GM12878 (cell line): ENCODE results near the gene KHDRBS1. TPM values are rescaled to one million over a fixed set of nuclear protein-coding genes. Genes with fewer than 3 reads are reported as not detected.
A peak's percentile ranks its signal among the peaks of the same experiment; 100 is the strongest.

Experiments used
- BACH1 ChIP-seq: fragments of 450-650 bp; IDR thresholded peaks from 2 replicates; pipeline ENCODE4 v1.6.1; 2017; ENCODE audit warnings: mild to moderate bottlenecking, borderline replicate concordance
- CBX3 ChIP-seq: fragments of 200-600 bp; sonication (generic); IDR thresholded peaks from 2 replicates; pipeline ENCODE4 v1.6.1; 2016; ENCODE audit warnings: low read depth, borderline replicate concordance
- DPF2 ChIP-seq: fragments of 450-650 bp; IDR thresholded peaks from 2 replicates; pipeline ENCODE4 v1.6.1; 2017; ENCODE audit warnings: mild to moderate bottlenecking
- EED ChIP-seq: sonication (generic); IDR thresholded peaks from 2 replicates; pipeline ENCODE4 v1.6.1; 2016; ENCODE audit warnings: antibody characterized with exemption, low read depth
- IKZF2 ChIP-seq, 2 experiments: fragments of 450-650 bp; IDR thresholded peaks; 2 replicates each; pipeline ENCODE4 v1.6.1; 2017; ENCODE audit warnings: mild to moderate bottlenecking in 2 of 2, moderate library complexity in 2 of 2
- NFIC ChIP-seq: IDR thresholded peaks from 2 replicates; pipeline ENCODE4 v1.6.1; 2012; ENCODE audit warnings: low read depth, mild to moderate bottlenecking, inconsistent platforms, low read length, moderate library complexity
- PAX8 ChIP-seq: fragments of 450-650 bp; IDR thresholded peaks from 2 replicates; pipeline ENCODE4 v1.6.1; 2017; ENCODE audit warnings: mild to moderate bottlenecking, moderate library complexity
- PKNOX1 ChIP-seq: fragments of 450-650 bp; IDR thresholded peaks from 2 replicates; pipeline ENCODE4 v1.6.1; 2016; ENCODE audit warnings: mild to moderate bottlenecking
- RCOR1 ChIP-seq: conservative IDR thresholded peaks from 2 replicates; pipeline ENCODE4 v1.6.1; 2012; ENCODE audit warnings: low read depth, low read length, improper control_type of control experiment
- RFX5 ChIP-seq: IDR thresholded peaks from 2 replicates; pipeline ENCODE4 v1.6.1; 2011; ENCODE audit warnings: low read depth, low read length, improper control_type of control experiment
- SMAD1 ChIP-seq: fragments of 450-650 bp; IDR thresholded peaks from 2 replicates; pipeline ENCODE4 v1.6.1; 2018; ENCODE audit warnings: mild to moderate bottlenecking, low read depth; ENCODE audit not compliant: partially characterized antibody
- SPI1 ChIP-seq: IDR thresholded peaks from 2 replicates; pipeline ENCODE4 v1.6.1; 2011; ENCODE audit warnings: low read depth, mild to moderate bottlenecking, low read length, moderate library complexity, borderline replicate concordance; ENCODE audit not compliant: insufficient read depth
- YY1 ChIP-seq: IDR thresholded peaks from 2 replicates; pipeline ENCODE4 v1.6.1; 2011; ENCODE audit warnings: low read depth, mild to moderate bottlenecking, low read length
- ZBTB4 ChIP-seq: fragments of 450-650 bp; formaldehyde crosslinking; IDR thresholded peaks from 2 replicates; pipeline ENCODE4 v1.4.0; 2022; ENCODE audit warnings: mild to moderate bottlenecking, moderate library complexity
- ZNF622 ChIP-seq: fragments of 450-650 bp; IDR thresholded peaks from 2 replicates; pipeline ENCODE4 v1.6.1; 2017; ENCODE audit warnings: mild to moderate bottlenecking, inconsistent platforms
- ZNF687 ChIP-seq: fragments of 450-650 bp; IDR thresholded peaks from 2 replicates; pipeline ENCODE4 v1.6.1; 2017; ENCODE audit warnings: mild to moderate bottlenecking, moderate library complexity
- polyA plus RNA-seq, 11 experiments: library from polyadenylated mRNA; depleted of rRNA in 4 of 11; unstranded in 6 of 11; stranded (reverse) in 5 of 11; fragments of >200 nt; fragmentation: Nextera tagmentation in 4 of 11; fragmentation: Illumina TruSeq in 1 of 11; extraction: Ambion mirVana in 4 of 11; extraction: Trizol in 1 of 11; gene quantifications; 1 replicate in 1 of 11; 2 replicates in 10 of 11; pipeline versions ENCODE4 v1.2.1 to v1.2.3, GENCODE V29; 2011 to 2016; ENCODE audit warnings: inconsistent platforms in 2 of 11, missing spikeins in 2 of 11, low read depth in 1 of 11
- total RNA-seq, 4 experiments: library from RNA; depleted of rRNA in 3 of 4; stranded (reverse); fragments of >200 nt in 3 of 4; fragmentation: Illumina TruSeq in 1 of 4; extraction: Trizol in 1 of 4; gene quantifications; 2 replicates each; pipeline versions ENCODE4 v1.2.1 to v1.2.3, GENCODE V29; 2013 to 2021
- TF ChIP-seq, protein P1 (sequence below): IDR thresholded peaks from 2 replicates; pipeline ENCODE4 v1.6.1; 2012; ENCODE audit warnings: low read depth, low read length, improper control_type of control experiment
- TF ChIP-seq, protein P2 (sequence below): IDR thresholded peaks from 2 replicates; pipeline ENCODE4 v1.6.1; 2011; ENCODE audit warnings: borderline replicate concordance, low read depth, mild to moderate bottlenecking, moderate library complexity, mixed read lengths, low read length; ENCODE audit not compliant: insufficient read depth; ENCODE audit errors: extremely low read length

KHDRBS1 gene
- total and polyA plus RNA-seq, 10 of the 15 experiments (the other 5 are each of a cell fraction or from before 2014, with no cell fraction given), result 42.5 to 204 (median 96.0) TPM

- TF ChIP-seq SMAD1 (no peak), SPI1 (peak; percentile 11; the same call in 1 of the 2 replicates), RFX5 (no peak), YY1 (no peak), PAX8 (no peak), NFIC (no peak), ZNF687 (no peak), PKNOX1 (no peak), RCOR1 (no peak), BACH1 (no peak), CBX3 (no peak), IKZF2 (IDR thresholded peaks at IDR 0.05) (0 out of 4 replicates have a peak, but pooled peaks of 1 of the 2 experiments have one; percentile 28), ZNF622 (no peak), DPF2 (no peak), EED (peak; percentile 43; the same call in 1 of the 2 replicates), ZBTB4 (CRISPR knock-in tag) (no peak)
- TF ChIP-seq, protein P1, sequence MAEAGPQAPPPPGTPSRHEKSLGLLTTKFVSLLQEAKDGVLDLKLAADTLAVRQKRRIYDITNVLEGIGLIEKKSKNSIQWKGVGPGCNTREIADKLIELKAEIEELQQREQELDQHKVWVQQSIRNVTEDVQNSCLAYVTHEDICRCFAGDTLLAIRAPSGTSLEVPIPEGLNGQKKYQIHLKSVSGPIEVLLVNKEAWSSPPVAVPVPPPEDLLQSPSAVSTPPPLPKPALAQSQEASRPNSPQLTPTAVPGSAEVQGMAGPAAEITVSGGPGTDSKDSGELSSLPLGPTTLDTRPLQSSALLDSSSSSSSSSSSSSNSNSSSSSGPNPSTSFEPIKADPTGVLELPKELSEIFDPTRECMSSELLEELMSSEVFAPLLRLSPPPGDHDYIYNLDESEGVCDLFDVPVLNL, result no peak
- TF ChIP-seq, protein P2, sequence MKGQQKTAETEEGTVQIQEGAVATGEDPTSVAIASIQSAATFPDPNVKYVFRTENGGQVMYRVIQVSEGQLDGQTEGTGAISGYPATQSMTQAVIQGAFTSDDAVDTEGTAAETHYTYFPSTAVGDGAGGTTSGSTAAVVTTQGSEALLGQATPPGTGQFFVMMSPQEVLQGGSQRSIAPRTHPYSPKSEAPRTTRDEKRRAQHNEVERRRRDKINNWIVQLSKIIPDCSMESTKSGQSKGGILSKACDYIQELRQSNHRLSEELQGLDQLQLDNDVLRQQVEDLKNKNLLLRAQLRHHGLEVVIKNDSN, result no peak
Measured at GRCh38 chr1:31981972-31982371, 31.7 kb upstream of the KHDRBS1 start (continued).
